Right lobe of liver (tissue), 6 donors: ENCODE results near the gene HSD17B3. TPM values are rescaled to one million over a fixed set of nuclear protein-coding genes. Genes with fewer than 3 reads are reported as not detected.

Source experiments
- ATAC-seq, 4 donors: fragments of 200-7000 bp; cut with Tn5 transposase; one replicate each; pipeline ENCODE4 v1.9.1; 2020; ENCODE audit warnings: mild to moderate bottlenecking in 4 of 4, moderate library complexity in 4 of 4
- DNase-seq, 3 donors: peaks; one replicate each; pipeline ENCODE4 v3.0.0-alpha.2; 2020
- H3K27ac ChIP-seq, 3 donors: fragments of 200-600 bp; one replicate each; pipeline ENCODE4 v1.8.0; 2022
- H3K27me3 ChIP-seq, 2 donors: fragments of 200-600 bp; one replicate each; pipeline ENCODE4 v1.8.0; 2022
- H3K36me3 ChIP-seq, 4 donors: fragments of 200-600 bp; sonication (generic) in 1 of 4; one replicate each; pipeline versions ENCODE4 v1.5.1 to v1.8.0; 2017 to 2022; ENCODE audit warnings: control low read depth in 1 of 4
- H3K4me1 ChIP-seq, 4 donors: fragments of 200-600 bp; sonication (generic) in 1 of 4; one replicate each; pipeline versions ENCODE4 v1.5.1 to v1.8.0; 2017 to 2022; ENCODE audit warnings: control low read depth in 1 of 4
- H3K4me3 ChIP-seq, 3 donors: fragments of 200-600 bp; one replicate each; pipeline ENCODE4 v1.8.0; 2022
- H3K9me3 ChIP-seq, 4 donors: fragments of 200-600 bp; sonication (generic) in 1 of 4; one replicate each; pipeline versions ENCODE4 v1.5.1 to v1.8.0; 2017 to 2022; ENCODE audit warnings: control low read depth in 1 of 4
- POLR2A ChIP-seq: fragments of 450-650 bp; IDR thresholded peaks from one replicate; pipeline ENCODE4 v1.6.1; 2017; ENCODE audit warnings: antibody characterized with exemption, mild to moderate bottlenecking
- WGBS: methylation state at CpG from one replicate; pipeline ENCODE4 v1.1.6; 2018; ENCODE audit warnings: low coverage, low lambda C conversion rate; ENCODE audit not compliant: insufficient coverage; ENCODE audit errors: missing lambda C conversion rate; 5-methylcytosine and 5-hydroxymethylcytosine counted together
- intact Hi-C, 2 donors: fragments of 100-400 bp; cut with DNase I; formaldehyde crosslinking; loops; one replicate each; pipeline versions ENCODE4 v1.11.2 to v1.14.1; 2022
- total RNA-seq, 6 experiments: library from RNA; depleted of rRNA in 2 of 6; stranded (reverse); fragments of >200 nt in 2 of 6; fragmentation: NEBNext Ultra II Directional in 3 of 6; extraction: Animal tissue kit (Norgen Biotek cat#: 25700) in 3 of 6; gene quantifications; one replicate each; pipeline versions ENCODE4 v1.1.0 to v1.2.4, GENCODE V29; 2016 to 2023
- TF ChIP-seq, protein P1 (sequence below), 4 donors: fragments of 200-600 bp in 3 of 4; fragments of 450-650 bp in 1 of 4; IDR thresholded peaks; one replicate each; pipeline versions ENCODE4 v1.5.1 to v1.8.0; 2016 to 2022; ENCODE audit warnings: antibody characterized with exemption in 4 of 4, mild to moderate bottlenecking in 2 of 4
- donor health status: DM: no; HTN: yes; CAD: no.
- donor health status: DM: no; HTN: no; CAD: no.
- donor health status: DM: no; HTN: no; CAD: no.
- donor health status: DM: no; HTN: yes; CAD: no.
- donor health status: DM: no; HTN: yes; CAD: no.

The HSD17B3 gene
- total RNA-seq, 6 experiments from 2014 or later: 1.8 to 4.4 (median 3.1) TPM; not detected in 2

DNA sequence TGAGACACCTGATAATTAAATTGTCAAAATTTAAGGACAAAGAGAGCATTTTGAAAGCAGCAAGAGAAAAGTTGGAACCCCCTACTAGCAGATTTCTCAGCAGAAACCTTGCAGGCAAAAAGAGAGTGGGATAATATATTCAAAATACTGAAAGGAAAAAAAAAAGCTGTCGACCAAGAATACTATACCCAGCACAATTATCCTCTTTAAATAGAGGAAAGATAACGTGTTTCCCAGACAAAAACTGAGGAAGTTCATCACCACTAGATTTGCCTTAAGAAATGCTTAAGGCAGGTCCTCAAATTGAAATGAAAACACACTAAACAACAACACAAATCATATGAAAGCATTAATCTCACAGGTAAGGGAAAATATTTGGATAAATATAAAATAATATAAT, 27.0 kb downstream of the HSD17B3 start:
- H3K27ac ChIP-seq: no peak overlapping the region
- H3K27me3 ChIP-seq: no peaks in the 10 kb centered on the region
- ATAC-seq: no peak
- 72% methylated on average over 2 of the region's 2 CpGs for WGBS
- intact Hi-C loops: no loop called here
- H3K4me1 ChIP-seq: no peaks in the 10 kb centered on the region
- no peaks in the 10 kb centered on the region for H3K36me3 ChIP-seq
- H3K9me3 ChIP-seq: peaks cover 0 to 8% (median 3%) of the 10 kb centered on the region in 4 donors
- no peak for DNase-seq
- no peak overlapping the region for H3K4me3 ChIP-seq
- TF ChIP-seq, protein P1, sequence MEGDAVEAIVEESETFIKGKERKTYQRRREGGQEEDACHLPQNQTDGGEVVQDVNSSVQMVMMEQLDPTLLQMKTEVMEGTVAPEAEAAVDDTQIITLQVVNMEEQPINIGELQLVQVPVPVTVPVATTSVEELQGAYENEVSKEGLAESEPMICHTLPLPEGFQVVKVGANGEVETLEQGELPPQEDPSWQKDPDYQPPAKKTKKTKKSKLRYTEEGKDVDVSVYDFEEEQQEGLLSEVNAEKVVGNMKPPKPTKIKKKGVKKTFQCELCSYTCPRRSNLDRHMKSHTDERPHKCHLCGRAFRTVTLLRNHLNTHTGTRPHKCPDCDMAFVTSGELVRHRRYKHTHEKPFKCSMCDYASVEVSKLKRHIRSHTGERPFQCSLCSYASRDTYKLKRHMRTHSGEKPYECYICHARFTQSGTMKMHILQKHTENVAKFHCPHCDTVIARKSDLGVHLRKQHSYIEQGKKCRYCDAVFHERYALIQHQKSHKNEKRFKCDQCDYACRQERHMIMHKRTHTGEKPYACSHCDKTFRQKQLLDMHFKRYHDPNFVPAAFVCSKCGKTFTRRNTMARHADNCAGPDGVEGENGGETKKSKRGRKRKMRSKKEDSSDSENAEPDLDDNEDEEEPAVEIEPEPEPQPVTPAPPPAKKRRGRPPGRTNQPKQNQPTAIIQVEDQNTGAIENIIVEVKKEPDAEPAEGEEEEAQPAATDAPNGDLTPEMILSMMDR (IDR thresholded peaks at IDR 0.05): no peak
- no peak for TF ChIP-seq POLR2A

DNA sequence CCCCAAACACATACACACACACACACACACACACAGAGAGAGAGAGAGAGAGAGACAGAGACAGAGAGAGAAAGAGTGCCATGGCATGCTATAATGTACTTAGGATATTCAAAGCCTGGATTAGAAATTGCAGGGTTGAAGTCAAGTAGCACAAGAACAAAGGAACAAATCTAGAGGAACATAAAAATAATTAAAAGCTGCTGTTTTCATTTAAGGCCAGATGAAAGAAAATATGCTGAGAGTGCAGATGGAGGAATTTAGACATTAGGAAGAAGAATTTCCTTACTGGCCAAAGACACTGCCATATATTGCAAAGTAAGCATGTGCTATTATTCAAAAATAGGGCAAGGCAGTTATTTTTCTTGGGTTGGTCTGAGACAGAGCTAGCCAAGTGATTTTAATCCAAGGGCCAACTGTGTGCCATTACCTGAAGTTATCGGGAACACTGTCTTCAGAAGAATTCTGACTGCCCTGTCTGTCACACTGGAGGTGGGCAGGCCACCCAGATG, 31.7 kb downstream of the HSD17B3 start:
- Histone ChIP-seq H3K9me3 (peaks cover 0 to 8% (median under 1%) of the 10 kb centered on the region in 4 donors), H3K36me3 (no peaks in the 10 kb centered on the region), H3K27ac (no peak overlapping the region), H3K27me3 (no peaks in the 10 kb centered on the region), H3K4me1 (no peaks in the 10 kb centered on the region), H3K4me3 (no peak overlapping the region)
- intact Hi-C loops: no loop called here
- ATAC-seq: no peak
- no peak for DNase-seq
- 100% methylated on average over 1 of the region's 1 CpG for WGBS
- no peak for TF ChIP-seq POLR2A

DNA sequence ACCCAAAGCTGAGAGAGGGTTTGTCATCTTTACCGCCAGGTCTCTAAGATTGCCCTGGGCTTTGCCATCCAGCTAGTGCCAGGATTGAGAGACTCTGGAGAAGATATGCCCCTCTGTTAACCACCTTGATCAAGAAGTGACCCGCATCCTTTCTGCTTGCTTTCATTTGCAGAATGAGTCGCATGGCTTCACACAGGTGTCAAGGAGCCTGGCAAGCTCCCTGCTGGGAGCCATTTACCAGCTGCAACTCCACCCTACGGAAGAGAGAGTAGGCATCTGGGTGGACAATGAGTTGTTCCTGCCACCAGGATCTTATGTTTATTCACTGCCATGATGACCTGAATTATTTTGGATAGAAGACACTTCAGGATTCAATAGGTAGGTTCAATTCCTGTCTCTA, 43.0 kb downstream of the HSD17B3 start:
- Histone ChIP-seq H3K27me3 (no peaks in the 10 kb centered on the region), H3K27ac (no peak overlapping the region), H3K9me3 (no peaks in the 10 kb centered on the region), H3K4me3 (no peak overlapping the region), H3K36me3 (no peaks in the 10 kb centered on the region), H3K4me1 (no peaks in the 10 kb centered on the region)
- 93% methylated on average over 4 of the region's 4 CpGs for WGBS
- ATAC-seq (no peak), DNase-seq (no peak)
- intact Hi-C loops: no loop called here
- TF ChIP-seq, protein P1 (IDR thresholded peaks at IDR 0.05): no peak
- no peak for TF ChIP-seq POLR2A

DNA sequence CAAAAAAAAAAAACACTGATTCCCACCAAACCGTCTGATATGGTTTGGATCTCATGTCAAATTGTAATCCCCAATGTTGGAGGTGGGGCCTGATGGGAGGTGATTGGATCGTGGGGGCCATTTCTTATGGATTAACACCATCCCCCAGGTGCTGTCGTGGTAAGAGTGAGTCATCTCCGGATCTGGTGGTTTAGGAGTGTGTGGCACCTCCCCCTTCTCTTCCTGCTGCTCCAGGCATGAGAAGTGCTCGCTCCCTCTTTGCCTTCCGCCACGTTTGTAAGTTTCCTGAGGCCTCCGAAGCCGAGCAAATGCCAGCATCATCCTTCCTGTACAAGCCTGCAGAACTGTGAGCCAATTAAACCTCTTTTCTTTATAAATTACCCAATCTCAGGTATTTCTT, 45.2 kb downstream of the HSD17B3 start:
- no peak for DNase-seq
- intact Hi-C loops: no loop called here
- no peak for TF ChIP-seq POLR2A
- Histone ChIP-seq H3K4me3 (no peak overlapping the region), H3K36me3 (no peaks in the 10 kb centered on the region), H3K27ac (no peak overlapping the region), H3K4me1 (no peaks in the 10 kb centered on the region), H3K9me3 (no peaks in the 10 kb centered on the region), H3K27me3 (no peaks in the 10 kb centered on the region)
- no peak for ATAC-seq
- 42% methylated on average over 8 of the region's 9 CpGs for WGBS

DNA sequence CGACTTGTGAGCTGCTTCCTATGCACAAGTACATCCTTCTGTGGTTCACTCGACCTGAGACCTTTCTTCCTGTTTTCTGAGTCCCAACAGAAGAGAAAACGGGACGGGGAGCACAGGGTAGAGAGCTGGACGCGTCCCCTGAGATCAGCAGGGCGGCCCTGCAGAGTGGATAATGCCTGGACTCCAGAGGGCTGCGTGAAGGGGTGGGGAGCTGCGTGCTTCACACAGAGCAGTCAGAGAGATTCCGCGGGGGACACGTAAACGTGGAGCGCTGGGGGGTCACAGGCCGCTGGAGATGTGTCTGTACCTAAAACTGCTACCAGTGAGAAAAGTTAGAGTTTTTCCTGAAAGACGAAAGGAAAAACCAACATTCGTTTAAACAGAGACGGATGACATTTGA, 46.3 kb downstream of the HSD17B3 start:
- 76% methylated on average over 11 of the region's 18 CpGs for WGBS
- no peaks in the 10 kb centered on the region for H3K9me3 ChIP-seq
- H3K36me3 ChIP-seq: no peaks in the 10 kb centered on the region
- H3K27me3 ChIP-seq: no peaks in the 10 kb centered on the region
- TF ChIP-seq POLR2A: no peak
- TF ChIP-seq, protein P1 (IDR thresholded peaks at IDR 0.05): no peak
- no peak for DNase-seq
- H3K4me3 ChIP-seq: no peak overlapping the region
- no peak overlapping the region for H3K27ac ChIP-seq
- intact Hi-C loops: no loop called here
- no peak for ATAC-seq
- no peaks in the 10 kb centered on the region for H3K4me1 ChIP-seq
